ENCODE data around the gene CD84.
"Not testable (repeated sequence)": the region's sequence is repeated elsewhere in the genome, so short reads cannot be mapped to it uniquely, and the experiment has no call there.

Gene CD84

GRCh38 chr1:160504651-160505050 is 74.6 kb downstream of the CD84 start:
- no peak for DNase-seq (ENCODE audit: low spot score)

GRCh38 chr1:160503087-160503486 is 76.2 kb downstream of the CD84 start:
- DNase-seq (ENCODE audit: low spot score): no peak

- DNase-seq (ENCODE audit: low spot score): no peak
Measured at GRCh38 chr1:160500321-160500990, 78.8 kb downstream of the CD84 start.

- peak; percentile 24 for DNase-seq (ENCODE audit: low spot score)
Measured at GRCh38 chr1:160499631-160500030, 79.7 kb downstream of the CD84 start.

GRCh38 chr1:160498301-160499065 is 80.8 kb downstream of the CD84 start:
- DNase-seq (ENCODE audit: low spot score): not testable (repeated sequence)

- no peak for DNase-seq (ENCODE audit: low spot score)
Measured at GRCh38 chr1:160496334-160496733, 83.0 kb downstream of the CD84 start.

- no peak for DNase-seq (ENCODE audit: low spot score)
Measured at GRCh38 chr1:160494620-160495019, 84.7 kb downstream of the CD84 start.

- no peak for DNase-seq (ENCODE audit: low spot score)
Measured at GRCh38 chr1:160492617-160493016, 86.7 kb downstream of the CD84 start.

GRCh38 chr1:160491981-160492380 is 87.3 kb downstream of the CD84 start:
- no peak for DNase-seq (ENCODE audit: low spot score)

Measured in globus pallidus (tissue), 1 donor.